ENCODE measurements around the gene S100A7A.

The S100A7A gene

GRCh38 chr1:153415850-153416570 is at the start of gene S100A7A:
Gene S100A7A, plus strand, starts transcription at chr1:153416520. Its CDS starts 1,563 bp downstream, at chr1:153418083.
- DNase-seq = no peak

GRCh38 chr1:153367090-153367489 is 49.2 kb upstream of the S100A7A start:
- DNase-seq = no peak

DNA sequence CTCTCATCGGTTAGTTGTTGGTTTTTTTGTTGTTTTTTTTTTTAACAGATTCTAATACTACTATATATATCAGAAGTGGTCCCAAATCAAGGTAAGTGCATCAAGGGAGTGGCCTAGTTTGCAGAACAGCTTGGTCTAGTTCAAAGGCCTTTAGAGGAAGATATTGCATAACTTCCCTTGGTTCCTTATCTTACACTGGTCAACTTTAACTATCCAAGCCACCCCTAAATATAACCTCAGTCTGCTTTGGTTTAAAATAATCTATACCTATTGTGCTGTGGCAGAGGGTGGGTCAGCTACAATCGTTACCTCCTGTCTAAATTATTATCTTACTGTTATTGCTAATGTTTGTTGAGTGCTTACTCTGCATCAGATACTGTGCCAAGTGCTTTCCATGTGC is 47.8 kb upstream of the S100A7A start:
- no peak for DNase-seq

DNA sequence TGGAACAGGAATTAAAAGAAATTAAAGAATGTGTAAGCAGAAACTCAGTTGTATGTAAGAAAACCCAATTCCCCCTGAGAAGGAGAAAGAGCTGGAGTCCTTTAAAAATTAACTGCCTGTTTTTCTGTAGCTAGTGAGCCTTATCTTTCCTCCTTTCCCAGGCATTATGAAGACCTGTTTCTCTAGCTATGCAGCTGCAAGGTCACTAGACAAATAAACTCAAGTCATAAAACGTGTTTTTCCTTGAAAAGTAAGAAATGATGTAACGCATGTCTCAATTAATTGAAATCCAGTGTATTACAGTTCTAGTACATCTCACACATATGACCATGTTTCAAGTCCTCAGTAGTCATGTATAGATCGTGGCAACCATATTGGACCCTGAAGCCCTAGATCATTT is 46.2 kb upstream of the S100A7A start:
- DNase-seq = no peak

GRCh38 chr1:153371231-153371630 is 45.1 kb upstream of the S100A7A start:
- no peak for DNase-seq

- DNase-seq = no peak
Observed at GRCh38 chr1:153372571-153372970, 43.7 kb upstream of the S100A7A start.

DNA sequence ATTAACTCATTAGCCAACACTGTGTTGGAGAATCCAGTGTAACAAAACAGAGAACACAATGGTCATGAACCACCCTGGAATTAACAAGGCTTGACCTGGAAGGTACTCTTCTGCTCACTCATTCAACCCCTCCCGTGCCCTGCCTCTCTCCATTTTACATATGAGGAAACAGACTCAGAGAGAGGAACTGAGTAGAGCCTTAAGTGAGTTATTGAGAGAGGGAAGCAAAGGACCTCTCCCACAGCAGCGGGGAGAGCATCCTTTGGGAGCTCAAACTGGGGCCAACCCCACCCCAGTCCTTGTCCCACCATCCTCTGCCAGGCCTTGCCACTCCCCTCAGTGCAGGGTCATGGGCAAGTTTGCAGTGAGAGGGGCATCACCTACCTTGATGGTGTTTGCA is 42.2 kb upstream of the S100A7A start:
- no peak for DNase-seq

- no peak for DNase-seq
Observed at GRCh38 chr1:153375511-153375910, 40.8 kb upstream of the S100A7A start, which contains the start of gene S100A12. Gene S100A12, minus strand, starts transcription at chr1:153375621. Its CDS starts 1,029 bp downstream, at chr1:153374592.

GRCh38 chr1:153379591-153379990 is 36.7 kb upstream of the S100A7A start:
- DNase-seq = no peak

GRCh38 chr1:153380711-153381110 is 35.6 kb upstream of the S100A7A start:
- DNase-seq = no peak

DNA sequence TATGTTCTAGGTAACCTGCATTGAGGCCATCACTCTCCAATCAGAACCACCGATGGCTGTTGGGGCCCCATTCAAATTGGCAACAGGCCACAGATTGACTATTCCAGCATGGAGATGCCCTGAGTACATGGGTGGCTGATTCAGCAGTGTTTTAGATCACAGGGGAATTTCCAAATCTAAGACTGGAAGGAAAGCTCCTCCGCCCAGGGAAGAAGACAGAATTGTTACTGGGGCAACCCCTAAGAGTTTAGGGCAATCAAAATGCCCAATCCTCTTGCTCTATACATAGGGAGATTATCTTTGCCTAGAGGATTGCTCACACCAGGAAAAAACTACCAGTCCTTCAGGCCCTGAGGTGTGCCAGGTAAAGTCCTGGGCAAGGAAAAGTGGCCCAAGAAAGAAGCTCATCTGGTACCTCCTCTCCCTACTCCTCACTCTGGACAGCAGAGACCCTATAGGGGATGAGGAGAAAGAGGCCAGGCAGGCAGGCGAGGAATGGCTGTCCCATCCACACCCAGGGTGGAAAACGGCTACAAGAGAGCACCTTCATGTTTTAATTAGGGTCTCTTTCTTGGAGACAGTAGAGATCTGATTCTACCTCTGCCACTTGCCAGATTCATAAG is 31.3 kb upstream of the S100A7A start:
- no peak for DNase-seq

DNA sequence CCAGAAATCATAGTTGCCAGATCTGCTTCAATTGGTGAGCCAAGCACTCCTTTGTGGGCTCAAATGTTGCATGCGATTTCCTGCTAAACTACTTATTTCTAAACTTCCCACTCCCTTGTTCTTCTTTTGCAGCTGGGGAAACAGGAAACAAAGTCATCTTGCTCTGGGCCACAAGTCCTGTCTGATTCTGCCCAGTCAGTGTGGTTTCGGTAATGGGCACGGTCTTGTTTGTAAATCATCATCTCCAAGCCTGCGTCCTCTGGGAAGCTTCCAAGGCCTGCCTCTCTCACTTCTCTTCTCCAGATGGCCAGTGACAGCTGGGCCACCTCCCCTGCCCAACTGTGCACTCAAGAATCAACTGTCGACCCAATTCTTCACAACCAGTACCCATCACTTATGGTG is 29.8 kb upstream of the S100A7A start:
- no peak for DNase-seq

DNA sequence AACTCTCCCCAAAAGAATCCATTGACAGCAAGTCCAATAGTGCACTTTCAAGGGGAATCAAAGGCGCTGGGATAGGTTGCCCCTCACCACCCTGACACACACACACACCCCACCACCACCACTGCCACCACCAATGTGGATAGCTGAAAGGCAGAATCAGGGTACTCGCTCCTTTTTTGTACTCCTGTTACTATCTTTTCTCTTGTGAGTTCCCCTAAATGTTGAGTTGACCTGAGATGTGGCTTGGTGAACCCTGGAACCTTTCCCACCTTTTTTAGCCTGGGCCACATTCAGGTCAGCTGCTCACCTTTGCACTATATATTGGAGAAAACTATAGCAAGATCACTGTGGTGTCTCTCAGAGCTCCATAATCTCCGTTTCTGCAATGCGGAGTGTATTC is 29.3 kb upstream of the S100A7A start:
- DNase-seq = no peak

DNA sequence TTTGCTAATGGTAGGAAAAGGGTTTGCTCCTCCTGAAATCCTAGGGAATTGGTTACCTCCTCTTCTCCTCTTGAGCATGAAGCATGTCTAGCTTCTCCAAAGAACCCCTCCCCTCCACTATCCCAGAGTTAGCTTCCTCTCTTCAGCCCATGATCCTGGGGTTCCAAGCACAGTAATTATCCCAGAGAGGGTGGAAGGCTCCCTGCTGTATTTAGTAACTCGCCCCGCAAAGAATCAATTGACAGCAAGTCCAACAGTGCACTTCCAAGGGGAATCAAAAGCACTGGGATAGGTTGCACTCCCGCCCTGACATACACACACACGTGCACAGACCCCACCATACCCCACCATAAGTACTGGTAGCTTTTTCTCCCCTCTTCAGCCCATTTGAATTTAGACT is 28.5 kb upstream of the S100A7A start:
- no peak for DNase-seq

DNA sequence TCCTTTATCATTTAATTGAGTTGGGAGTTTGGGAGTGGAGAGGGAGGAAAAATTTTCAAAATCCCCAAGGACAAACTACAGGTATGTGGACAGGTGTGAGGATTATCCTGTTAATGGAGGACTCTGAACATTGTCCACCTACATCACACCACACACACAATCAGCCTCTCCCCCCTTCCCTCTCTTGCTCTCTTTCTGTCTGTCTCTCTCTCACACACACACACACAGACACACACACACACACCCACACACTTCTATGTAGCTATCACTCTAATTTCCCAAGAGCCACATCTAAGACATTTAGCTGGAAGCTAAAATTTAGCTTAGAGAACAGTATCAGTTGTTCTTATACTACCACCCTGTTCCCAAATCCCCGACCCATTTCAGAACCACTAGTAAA is 26.9 kb upstream of the S100A7A start:
- DNase-seq = no peak

- DNase-seq = no peak
Observed at GRCh38 chr1:153389973-153390879, 26.1 kb upstream of the S100A7A start.

GRCh38 chr1:153390938-153391710 is 25.2 kb upstream of the S100A7A start, which contains the start of gene S100A8:
Gene S100A8, minus strand, starts transcription at chr1:153391073. Its CDS starts 538 bp downstream, at chr1:153390535.
- no peak for DNase-seq

GRCh38 chr1:153392258-153392657 is 24.1 kb upstream of the S100A7A start:
- no peak for DNase-seq

DNA sequence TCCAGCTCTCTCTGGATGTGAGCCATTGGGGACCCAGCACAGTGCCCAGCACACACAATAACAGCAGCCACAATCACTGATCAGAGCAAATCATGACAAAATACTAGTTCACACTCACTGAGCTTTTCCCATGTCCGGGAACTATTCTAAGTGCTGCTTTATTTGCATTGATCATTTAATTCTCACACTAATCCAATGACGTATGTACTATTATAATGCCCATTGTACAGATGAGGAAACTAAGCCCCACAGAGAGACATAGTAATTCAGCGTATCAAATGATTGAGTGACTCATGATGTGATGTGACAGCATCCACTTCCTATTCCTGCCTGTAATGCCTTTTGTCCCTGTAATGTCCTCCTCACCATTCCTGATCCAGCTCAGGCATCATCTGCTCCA is 23.5 kb upstream of the S100A7A start:
- DNase-seq = no peak

GRCh38 chr1:153393926-153394325 is 22.4 kb upstream of the S100A7A start:
- DNase-seq = no peak

GRCh38 chr1:153394391-153394790 is 21.9 kb upstream of the S100A7A start:
- DNase-seq = no peak

DNA sequence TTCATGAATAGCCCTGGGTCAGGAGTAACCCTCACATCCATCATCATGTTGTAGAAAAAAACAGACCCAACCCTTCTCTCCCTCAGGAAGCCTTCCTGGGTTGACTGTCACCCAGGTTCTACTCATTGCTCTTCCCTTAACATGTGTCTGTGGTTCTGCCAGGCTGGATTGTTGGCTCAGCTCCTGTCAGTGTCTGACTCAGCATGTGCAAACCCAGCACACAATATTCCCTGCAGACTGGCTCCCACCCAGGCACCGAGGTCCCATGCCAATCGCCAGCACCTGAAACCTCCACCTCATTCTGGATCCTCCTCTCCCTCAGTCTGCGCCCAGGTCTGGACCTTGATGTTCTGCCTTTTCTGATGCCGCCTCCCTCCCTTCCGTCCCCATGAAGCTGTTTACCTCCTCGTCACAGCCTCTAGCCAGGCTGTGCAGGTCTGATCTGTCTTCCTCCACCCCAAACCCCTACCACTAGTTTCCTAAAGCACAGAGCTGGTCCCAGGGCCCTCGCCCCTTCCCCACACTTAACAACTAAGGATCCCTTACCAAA is 21.1 kb upstream of the S100A7A start:
- no peak for DNase-seq

Data from NCI-H187 treated with DMSO at 0.1 percent for 48 hours (cell line).